Gastrocnemius medialis (tissue), 4 donors: ENCODE measurements around the gene TRIM14.

Source experiments
- POLR2A ChIP-seq, 2 donors: fragments of 450-650 bp; IDR thresholded peaks; one replicate each; pipeline ENCODE4 v1.6.1; 2017; ENCODE audit warnings: antibody characterized with exemption in 2 of 2, mild to moderate bottlenecking in 2 of 2, moderate library complexity in 2 of 2
- TF ChIP-seq, protein P1 (sequence below), 5 experiments: fragments of 450-650 bp in 3 of 5; fragments of 200-600 bp in 2 of 5; sonication (generic) in 2 of 5; IDR thresholded peaks in 4 of 5; conservative IDR thresholded peaks in 1 of 5; 1 replicate in 4 of 5; 2 replicates in 1 of 5; pipeline ENCODE4 v1.5.1; 2016 to 2019; ENCODE audit warnings: antibody characterized with exemption in 5 of 5, mild to moderate bottlenecking in 3 of 5, moderate library complexity in 3 of 5

DNA sequence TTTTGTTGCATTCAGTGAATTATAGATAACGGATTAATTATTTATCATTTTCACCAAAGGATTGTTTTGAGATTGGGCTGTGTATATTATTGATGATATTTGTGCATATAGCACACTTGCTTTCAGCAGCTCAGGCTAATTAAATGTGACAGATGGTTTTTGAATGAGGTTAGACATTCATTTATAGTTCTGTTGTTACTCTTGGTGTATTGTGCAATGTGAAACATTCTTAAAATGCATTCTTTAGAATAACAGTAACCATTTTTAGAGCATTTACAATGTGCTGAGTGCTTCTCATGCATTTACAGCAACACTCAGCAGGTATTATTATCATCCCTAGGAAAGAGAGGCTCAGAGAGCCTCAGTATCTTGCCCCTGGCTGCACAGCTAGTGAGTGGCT, 38.7 kb downstream of the TRIM14 start:
- TF ChIP-seq, protein P1, sequence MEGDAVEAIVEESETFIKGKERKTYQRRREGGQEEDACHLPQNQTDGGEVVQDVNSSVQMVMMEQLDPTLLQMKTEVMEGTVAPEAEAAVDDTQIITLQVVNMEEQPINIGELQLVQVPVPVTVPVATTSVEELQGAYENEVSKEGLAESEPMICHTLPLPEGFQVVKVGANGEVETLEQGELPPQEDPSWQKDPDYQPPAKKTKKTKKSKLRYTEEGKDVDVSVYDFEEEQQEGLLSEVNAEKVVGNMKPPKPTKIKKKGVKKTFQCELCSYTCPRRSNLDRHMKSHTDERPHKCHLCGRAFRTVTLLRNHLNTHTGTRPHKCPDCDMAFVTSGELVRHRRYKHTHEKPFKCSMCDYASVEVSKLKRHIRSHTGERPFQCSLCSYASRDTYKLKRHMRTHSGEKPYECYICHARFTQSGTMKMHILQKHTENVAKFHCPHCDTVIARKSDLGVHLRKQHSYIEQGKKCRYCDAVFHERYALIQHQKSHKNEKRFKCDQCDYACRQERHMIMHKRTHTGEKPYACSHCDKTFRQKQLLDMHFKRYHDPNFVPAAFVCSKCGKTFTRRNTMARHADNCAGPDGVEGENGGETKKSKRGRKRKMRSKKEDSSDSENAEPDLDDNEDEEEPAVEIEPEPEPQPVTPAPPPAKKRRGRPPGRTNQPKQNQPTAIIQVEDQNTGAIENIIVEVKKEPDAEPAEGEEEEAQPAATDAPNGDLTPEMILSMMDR (IDR thresholded peaks at IDR 0.05 in 4 of 5, conservative IDR thresholded peaks at IDR 0.05 in 1 of 5), result no peak
- no peak for TF ChIP-seq POLR2A (IDR thresholded peaks at IDR 0.05)
